Fibroblast of lung (primary cell): Measurements from ENCODE around the gene ZNRF1. TPM values are rescaled to one million over a fixed set of nuclear protein-coding genes. Genes with fewer than 3 reads are reported as not detected.

Experiments
- DNase-seq, 2 donors: peaks; one replicate each; pipeline versions ENCODE4 v3.0.0 to v3.0.0-alpha.2; 2010; ENCODE audit warnings: low read depth in 2 of 2
- H2AFZ ChIP-seq: 2 replicates; pipeline ENCODE4 v1.5.1; 2012; ENCODE audit warnings: low read length, control low read depth, inconsistent platforms
- H3K27ac ChIP-seq: 2 replicates; pipeline ENCODE4 v1.5.1; 2011; ENCODE audit warnings: low read length, control low read depth; ENCODE audit not compliant: insufficient read depth
- H3K27me3 ChIP-seq: 2 replicates; pipeline ENCODE4 v1.5.1; 2011; ENCODE audit warnings: mild to moderate bottlenecking, low read length; ENCODE audit not compliant: control insufficient read depth, insufficient read depth
- H3K36me3 ChIP-seq: 2 replicates; pipeline ENCODE4 v1.5.1; 2011; ENCODE audit warnings: low read length; ENCODE audit not compliant: control insufficient read depth, insufficient read depth
- H3K4me1 ChIP-seq: 2 replicates; pipeline ENCODE4 v1.5.1; 2011; ENCODE audit warnings: low read length; ENCODE audit not compliant: control insufficient read depth, insufficient read depth; ENCODE audit errors: extremely low read depth
- H3K4me2 ChIP-seq: 2 replicates; pipeline ENCODE4 v1.5.1; 2011; ENCODE audit warnings: low read length, control low read depth; ENCODE audit not compliant: insufficient read depth; ENCODE audit errors: extremely low read depth
- H3K4me3 ChIP-seq, 4 experiments: fragments of 200-600 bp in 1 of 4; sonication (generic) in 1 of 4; replicated peaks in 1 of 4; 2 replicates each; pipeline ENCODE4 v1.5.1; 2011 to 2016; ENCODE audit warnings: low read length in 4 of 4, low read depth in 3 of 4, mild to moderate bottlenecking in 3 of 4, control low read depth in 2 of 4, inconsistent platforms in 1 of 4, mixed read lengths in 1 of 4; ENCODE audit not compliant: insufficient read depth in 1 of 4; ENCODE audit errors: control extremely low read depth in 1 of 4
- H3K79me2 ChIP-seq: 2 replicates; pipeline ENCODE4 v1.5.1; 2012; ENCODE audit warnings: mild to moderate bottlenecking, low read length, inconsistent platforms; ENCODE audit not compliant: control insufficient read depth, insufficient read depth
- H3K9ac ChIP-seq: 2 replicates; pipeline ENCODE4 v1.5.1; 2011; ENCODE audit warnings: mild to moderate bottlenecking, low read length, control low read depth; ENCODE audit not compliant: insufficient read depth
- H3K9me3 ChIP-seq: 2 replicates; pipeline ENCODE4 v1.5.1; 2012; ENCODE audit warnings: low read depth, low read length; ENCODE audit not compliant: control insufficient read depth, insufficient read depth
- H4K20me1 ChIP-seq: 2 replicates; pipeline ENCODE4 v1.5.1; 2011; ENCODE audit warnings: low read length; ENCODE audit not compliant: control insufficient read depth, insufficient read depth; ENCODE audit errors: extremely low read depth
- CTCF ChIP-seq, 2 donors: IDR thresholded peaks in 1 of 2; conservative IDR thresholded peaks in 1 of 2; 1 replicate in 1 of 2; 2 replicates in 1 of 2; pipeline ENCODE4 v1.5.1; 2011 to 2012; ENCODE audit warnings: low read length in 2 of 2, control low read depth in 1 of 2, inconsistent platforms in 1 of 2, low read depth in 1 of 2, mild to moderate bottlenecking in 1 of 2
- EZH2 ChIP-seq: IDR thresholded peaks from 2 replicates; pipeline ENCODE4 v1.5.1; 2012; ENCODE audit warnings: low read length, control low read depth, mild to moderate bottlenecking; ENCODE audit errors: missing control alignments
- polyA plus RNA-seq, 2 donors: library from polyadenylated mRNA; depleted of rRNA in 1 of 2; stranded (reverse) in 1 of 2; unstranded in 1 of 2; fragments of >200 nt; gene quantifications; 2 replicates each; pipeline ENCODE4 v1.2.1, GENCODE V29; 2011 to 2012; ENCODE audit warnings: missing spikeins in 1 of 2
- total RNA-seq: library from RNA; depleted of rRNA; stranded (reverse); fragments of >200 nt; gene quantifications from 2 replicates; pipeline ENCODE4 v1.2.1, GENCODE V29; 2014

The ZNRF1 gene
- total and polyA plus RNA-seq, 2 donors (not counting 1 experiment from before 2014, with no cell fraction given) = 21.0 to 21.1 TPM

GRCh38 chr16:75102595-75102994, 103.8 kb downstream of the ZNRF1 start:
- Histone ChIP-seq H3K4me1 (peaks cover 17% of the 10 kb centered on the region), H3K9ac (no peak overlapping the region), H2AFZ (no peak overlapping the region), H3K4me2 (no peak overlapping the region), H3K27ac (no peak overlapping the region), H4K20me1 (no peaks in the 10 kb centered on the region), H3K79me2 (no peaks in the 10 kb centered on the region), H3K36me3 (no peaks in the 10 kb centered on the region), H3K4me3 (no peak overlapping the region), H3K27me3 (no peaks in the 10 kb centered on the region), H3K9me3 (no peaks in the 10 kb centered on the region)
- no peak for DNase-seq
- TF ChIP-seq CTCF (conservative IDR thresholded peaks at IDR 0.05 in 1 of 2, IDR thresholded peaks at IDR 0.05 in 1 of 2; ENCODE audit: low read depth in 1 of 2, low read length in 2 of 2) (no peak), EZH2 (no peak)

- no peak overlapping the region for H3K4me2 ChIP-seq
- no peaks in the 10 kb centered on the region for H3K36me3 ChIP-seq
- H3K27ac ChIP-seq = no peak overlapping the region
- H3K4me1 ChIP-seq = peaks cover 24% of the 10 kb centered on the region
- H3K4me3 ChIP-seq = no peak overlapping the region
- no peaks in the 10 kb centered on the region for H4K20me1 ChIP-seq
- DNase-seq = no peak
- H3K27me3 ChIP-seq = no peaks in the 10 kb centered on the region
- H3K79me2 ChIP-seq = no peaks in the 10 kb centered on the region
- H2AFZ ChIP-seq = no peak overlapping the region
- TF ChIP-seq EZH2 (no peak), CTCF (conservative IDR thresholded peaks at IDR 0.05 in 1 of 2, IDR thresholded peaks at IDR 0.05 in 1 of 2; ENCODE audit: low read depth in 1 of 2, low read length in 2 of 2) (no peak)
- H3K9ac ChIP-seq = no peak overlapping the region
- no peaks in the 10 kb centered on the region for H3K9me3 ChIP-seq
Measured at GRCh38 chr16:75103994-75104393, 105.2 kb downstream of the ZNRF1 start.

GRCh38 chr16:75104836-75105235, 106.0 kb downstream of the ZNRF1 start:
- TF ChIP-seq CTCF (conservative IDR thresholded peaks at IDR 0.05 in 1 of 2, IDR thresholded peaks at IDR 0.05 in 1 of 2; ENCODE audit: low read depth in 1 of 2, low read length in 2 of 2) (no peak), EZH2 (no peak)
- H3K9ac ChIP-seq = no peak overlapping the region
- no peaks in the 10 kb centered on the region for H3K36me3 ChIP-seq
- no peak overlapping the region for H3K4me2 ChIP-seq
- H3K4me1 ChIP-seq = peaks cover 31% of the 10 kb centered on the region
- no peak for DNase-seq
- H2AFZ ChIP-seq = no peak overlapping the region
- H3K9me3 ChIP-seq = no peaks in the 10 kb centered on the region
- no peaks in the 10 kb centered on the region for H3K27me3 ChIP-seq
- no peak overlapping the region for H3K27ac ChIP-seq
- no peak overlapping the region for H3K4me3 ChIP-seq
- H4K20me1 ChIP-seq = no peaks in the 10 kb centered on the region
- H3K79me2 ChIP-seq = no peaks in the 10 kb centered on the region
